Measurements from ENCODE around the gene TRPM5.

GRCh38 chr11:2451336-2451735, 7.0 kb upstream of the TRPM5 start:
- TF ChIP-seq, protein P1, sequence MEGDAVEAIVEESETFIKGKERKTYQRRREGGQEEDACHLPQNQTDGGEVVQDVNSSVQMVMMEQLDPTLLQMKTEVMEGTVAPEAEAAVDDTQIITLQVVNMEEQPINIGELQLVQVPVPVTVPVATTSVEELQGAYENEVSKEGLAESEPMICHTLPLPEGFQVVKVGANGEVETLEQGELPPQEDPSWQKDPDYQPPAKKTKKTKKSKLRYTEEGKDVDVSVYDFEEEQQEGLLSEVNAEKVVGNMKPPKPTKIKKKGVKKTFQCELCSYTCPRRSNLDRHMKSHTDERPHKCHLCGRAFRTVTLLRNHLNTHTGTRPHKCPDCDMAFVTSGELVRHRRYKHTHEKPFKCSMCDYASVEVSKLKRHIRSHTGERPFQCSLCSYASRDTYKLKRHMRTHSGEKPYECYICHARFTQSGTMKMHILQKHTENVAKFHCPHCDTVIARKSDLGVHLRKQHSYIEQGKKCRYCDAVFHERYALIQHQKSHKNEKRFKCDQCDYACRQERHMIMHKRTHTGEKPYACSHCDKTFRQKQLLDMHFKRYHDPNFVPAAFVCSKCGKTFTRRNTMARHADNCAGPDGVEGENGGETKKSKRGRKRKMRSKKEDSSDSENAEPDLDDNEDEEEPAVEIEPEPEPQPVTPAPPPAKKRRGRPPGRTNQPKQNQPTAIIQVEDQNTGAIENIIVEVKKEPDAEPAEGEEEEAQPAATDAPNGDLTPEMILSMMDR (IDR thresholded peaks at IDR 0.05), result no peak
- no peak for TF ChIP-seq EP300 (IDR thresholded peaks at IDR 0.05)

Data from esophagus muscularis mucosa (tissue), 3 donors.